ENCODE measurements around the gene RLN1.
"Not testable (repeated sequence)": the region's sequence is repeated elsewhere in the genome, so short reads cannot be mapped to it uniquely, and the experiment has no call there.

Gene RLN1

DNA sequence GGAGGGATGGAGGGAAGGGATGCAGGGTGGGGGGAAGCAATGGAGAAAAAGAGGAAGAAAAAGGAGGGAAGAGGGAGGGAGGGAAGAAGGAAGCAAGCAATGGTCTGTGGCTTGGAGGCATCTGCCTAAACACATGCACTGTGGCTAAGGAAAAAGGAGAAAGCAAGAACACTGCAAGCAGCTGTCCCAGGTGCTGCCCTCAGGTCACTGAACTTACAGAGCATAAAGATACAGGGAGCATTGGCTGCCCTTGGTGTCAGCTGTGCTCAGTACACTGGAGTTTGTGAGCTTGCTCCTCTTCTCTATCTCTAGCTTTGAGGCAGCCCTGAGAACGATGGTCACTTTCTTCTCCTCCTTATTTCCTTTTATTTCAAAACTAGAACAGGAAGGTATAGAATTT lies 18.1 kb downstream of the RLN1 start:
- not testable (repeated sequence) for DNase-seq (ENCODE audit: low spot score)

DNA sequence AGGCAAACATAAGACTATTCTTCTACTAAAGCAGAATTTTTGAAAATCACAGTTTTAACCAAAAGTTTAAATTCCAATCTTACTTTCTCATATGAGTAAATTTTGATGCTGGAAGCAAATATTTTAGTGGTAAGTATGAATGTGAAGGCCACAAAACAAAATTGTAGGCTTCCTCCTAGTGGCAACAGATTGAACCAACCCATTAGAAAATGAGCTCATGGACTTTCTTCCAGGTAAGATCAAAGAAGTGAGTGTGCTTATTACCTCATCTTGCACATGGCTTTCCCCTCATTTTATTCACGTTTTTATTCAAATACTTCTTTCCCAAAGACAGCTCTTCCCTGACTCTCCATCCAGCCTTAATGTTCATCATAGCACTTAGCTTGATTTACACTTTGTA lies 18.6 kb downstream of the RLN1 start:
- DNase-seq (ENCODE audit: low spot score): no peak

GRCh38 chr9:5316406-5316805 lies 23.3 kb downstream of the RLN1 start:
- DNase-seq (ENCODE audit: low spot score): not testable (repeated sequence)

- DNase-seq (ENCODE audit: low spot score): no peak
Observed at GRCh38 chr9:5315187-5315923, 24.3 kb downstream of the RLN1 start.

DNA sequence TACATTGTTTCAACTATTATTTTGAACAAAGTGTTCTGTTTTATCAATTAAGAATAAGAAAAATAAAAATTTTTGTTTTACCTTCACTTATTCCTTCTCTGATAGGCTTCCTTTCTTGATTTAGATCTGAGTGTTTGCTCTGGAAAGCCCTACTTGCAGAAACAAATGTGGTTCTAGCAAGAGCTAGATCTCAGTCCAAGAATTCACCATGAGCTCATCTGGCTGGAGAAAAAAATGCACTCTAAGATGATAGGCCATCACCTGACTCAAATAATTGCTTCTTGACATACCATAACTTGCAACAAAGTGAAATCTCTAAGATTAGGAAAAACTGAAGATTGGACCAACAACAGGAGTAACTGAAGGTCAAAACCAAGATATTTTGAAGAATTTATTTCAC lies 28.8 kb downstream of the RLN1 start:
- DNase-seq (ENCODE audit: low spot score): no peak

DNA sequence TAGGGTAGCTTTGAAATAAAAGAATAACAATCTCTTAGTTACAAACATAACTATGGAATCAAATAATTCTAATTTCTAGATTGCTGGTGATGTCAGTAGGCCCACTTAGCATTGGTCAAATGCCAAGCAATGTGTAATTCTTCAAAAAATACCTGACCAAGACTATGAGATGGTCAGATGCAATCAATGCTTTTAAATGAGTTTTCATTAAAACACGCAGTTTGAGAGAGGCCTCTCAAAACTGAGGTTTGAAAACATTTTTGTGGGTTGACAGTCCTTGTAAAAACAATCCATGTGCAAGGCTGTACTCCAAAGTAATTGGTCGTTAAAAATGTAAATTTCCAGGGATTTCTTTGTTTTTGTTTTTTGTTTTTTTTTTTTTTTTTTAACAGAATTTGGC lies 33.9 kb downstream of the RLN1 start:
- no peak for DNase-seq (ENCODE audit: low spot score)

- DNase-seq (ENCODE audit: low spot score): not testable (repeated sequence)
Observed at GRCh38 chr9:5303840-5304795, 35.6 kb downstream of the RLN1 start, which contains the start of gene RLN2. Gene RLN2, minus strand, starts transcription at chr9:5304716. Its CDS starts 136 bp downstream, at chr9:5304580.

- no peak for DNase-seq (ENCODE audit: low spot score)
Observed at GRCh38 chr9:5301544-5301943, 38.1 kb downstream of the RLN1 start.

DNA sequence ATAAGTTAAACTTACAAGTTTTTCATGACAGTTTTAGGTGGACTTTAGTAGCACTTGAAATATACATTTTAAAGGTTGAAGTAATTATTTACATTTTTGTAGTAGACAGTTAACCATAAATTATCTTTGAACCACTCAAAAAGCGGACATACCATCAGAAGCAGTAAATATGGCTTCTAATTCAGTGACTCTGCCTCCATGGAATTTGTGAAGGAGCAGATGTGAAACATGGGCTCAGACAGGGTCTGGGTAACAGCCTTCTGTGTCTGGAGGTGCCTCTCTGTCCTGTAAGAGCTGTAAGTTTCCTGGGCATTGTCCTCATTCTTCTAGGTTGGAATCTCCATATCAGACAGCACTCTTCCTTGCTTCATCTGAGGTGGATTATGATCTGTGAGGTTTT lies 47.5 kb downstream of the RLN1 start:
- no peak for DNase-seq (ENCODE audit: low spot score)

DNA sequence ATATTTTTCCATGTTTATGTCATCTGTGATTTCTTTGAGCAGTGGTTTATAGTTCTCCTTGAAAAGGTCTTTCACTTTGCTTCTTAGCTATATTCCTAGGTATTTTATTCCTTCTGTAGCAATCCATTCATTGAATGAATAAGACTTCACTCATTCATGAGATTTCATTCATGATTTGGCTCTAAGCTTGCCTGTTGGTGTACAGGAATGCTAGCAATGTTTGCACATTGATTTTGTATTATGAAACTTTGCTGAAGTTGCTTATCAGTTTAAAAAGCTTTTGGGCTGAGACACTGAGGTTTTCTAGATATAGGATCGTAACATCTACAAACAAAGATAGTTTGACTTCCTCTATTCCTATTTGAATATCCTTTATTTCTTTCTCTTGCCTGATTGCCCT lies 51.1 kb downstream of the RLN1 start:
- no peak for DNase-seq (ENCODE audit: low spot score)

- DNase-seq (ENCODE audit: low spot score): no peak
Observed at GRCh38 chr9:5286262-5286661, 53.4 kb downstream of the RLN1 start.

Data from AG20443 (cell line).